Measurements from ENCODE around the gene MAD2L2.

The MAD2L2 gene

GRCh38 chr1:11651017-11651416 is 29.9 kb downstream of the MAD2L2 start:
- no peaks in the 10 kb centered on the region for H3K36me3 ChIP-seq (ENCODE audit: control insufficient read depth, insufficient read depth, low read length)
- 76 to 86% methylated on average over 3 to 4 of the region's 4 CpGs for WGBS, 2 experiments (ENCODE audit: insufficient coverage in 2 of 2)
- H3K9me3 ChIP-seq (ENCODE audit: control insufficient read depth, low read length) = no peaks in the 10 kb centered on the region
- no peak overlapping the region for H3K4me3 ChIP-seq (ENCODE audit: extremely low read depth, insufficient read depth, low read length, poor library complexity, severe bottlenecking)
- H3K4me1 ChIP-seq (ENCODE audit: control insufficient read depth, insufficient read depth, low read length, poor library complexity, severe bottlenecking) = no peaks in the 10 kb centered on the region
- H3K27ac ChIP-seq (ENCODE audit: low read depth, low read length, severe bottlenecking) = no peak overlapping the region

- no peak overlapping the region for H3K4me3 ChIP-seq (ENCODE audit: extremely low read depth, insufficient read depth, low read length, poor library complexity, severe bottlenecking)
- no peak overlapping the region for H3K27ac ChIP-seq (ENCODE audit: low read depth, low read length, severe bottlenecking)
- no peaks in the 10 kb centered on the region for H3K4me1 ChIP-seq (ENCODE audit: control insufficient read depth, insufficient read depth, low read length, poor library complexity, severe bottlenecking)
- WGBS, 2 experiments (ENCODE audit: insufficient coverage in 2 of 2) = 10 to 11% methylated on average over 39 of the region's 47 CpGs
- H3K36me3 ChIP-seq (ENCODE audit: control insufficient read depth, insufficient read depth, low read length) = no peaks in the 10 kb centered on the region
- H3K9me3 ChIP-seq (ENCODE audit: control insufficient read depth, low read length) = no peaks in the 10 kb centered on the region
Measured at GRCh38 chr1:11650331-11650991, 30.5 kb downstream of the MAD2L2 start.

GRCh38 chr1:11649624-11650330 is 31.2 kb downstream of the MAD2L2 start:
- Histone ChIP-seq H3K9me3 (ENCODE audit: control insufficient read depth, low read length) (no peaks in the 10 kb centered on the region), H3K4me1 (ENCODE audit: control insufficient read depth, insufficient read depth, low read length, poor library complexity, severe bottlenecking) (no peaks in the 10 kb centered on the region), H3K4me3 (ENCODE audit: extremely low read depth, insufficient read depth, low read length, poor library complexity, severe bottlenecking) (no peak overlapping the region), H3K27ac (ENCODE audit: low read depth, low read length, severe bottlenecking) (no peak overlapping the region), H3K36me3 (ENCODE audit: control insufficient read depth, insufficient read depth, low read length) (no peaks in the 10 kb centered on the region)
- 40 to 46% methylated on average over 11 to 20 of the region's 21 CpGs for WGBS, 2 experiments (ENCODE audit: insufficient coverage in 2 of 2)

- 37 to 39% methylated on average over 3 to 6 of the region's 9 CpGs for WGBS, 2 experiments (ENCODE audit: insufficient coverage in 2 of 2)
Measured at GRCh38 chr1:11649237-11649623, 31.7 kb downstream of the MAD2L2 start.

GRCh38 chr1:11648732-11649158 is 32.2 kb downstream of the MAD2L2 start:
- no peaks in the 10 kb centered on the region for H3K4me1 ChIP-seq (ENCODE audit: control insufficient read depth, insufficient read depth, low read length, poor library complexity, severe bottlenecking)
- H3K27ac ChIP-seq (ENCODE audit: low read depth, low read length, severe bottlenecking) = no peak overlapping the region
- H3K4me3 ChIP-seq (ENCODE audit: extremely low read depth, insufficient read depth, low read length, poor library complexity, severe bottlenecking) = no peak overlapping the region
- no peaks in the 10 kb centered on the region for H3K36me3 ChIP-seq (ENCODE audit: control insufficient read depth, insufficient read depth, low read length)
- WGBS, 2 experiments (ENCODE audit: insufficient coverage in 2 of 2) = 7 to 16% methylated on average over 9 to 13 of the region's 30 CpGs
- no peaks in the 10 kb centered on the region for H3K9me3 ChIP-seq (ENCODE audit: control insufficient read depth, low read length)

More at GRCh38 chr1:11649237-11649623, 31.7 kb downstream of the MAD2L2 start:
- no peaks in the 10 kb centered on the region for H3K36me3 ChIP-seq (ENCODE audit: control insufficient read depth, insufficient read depth, low read length)
- H3K4me3 ChIP-seq (ENCODE audit: extremely low read depth, insufficient read depth, low read length, poor library complexity, severe bottlenecking) = no peak overlapping the region
- no peaks in the 10 kb centered on the region for H3K4me1 ChIP-seq (ENCODE audit: control insufficient read depth, insufficient read depth, low read length, poor library complexity, severe bottlenecking)
- H3K9me3 ChIP-seq (ENCODE audit: control insufficient read depth, low read length) = no peaks in the 10 kb centered on the region
- no peak overlapping the region for H3K27ac ChIP-seq (ENCODE audit: low read depth, low read length, severe bottlenecking)

- Histone ChIP-seq H3K27ac (ENCODE audit: low read depth, low read length, severe bottlenecking) (no peak overlapping the region), H3K4me3 (ENCODE audit: extremely low read depth, insufficient read depth, low read length, poor library complexity, severe bottlenecking) (no peak overlapping the region)
Measured at GRCh38 chr1:11648039-11648438, 32.9 kb downstream of the MAD2L2 start.

GRCh38 chr1:11647333-11647732 is 33.6 kb downstream of the MAD2L2 start:
- WGBS, 2 experiments (ENCODE audit: insufficient coverage in 2 of 2) = 87 to 89% methylated on average over 5 of the region's 7 CpGs
- Histone ChIP-seq H3K9me3 (ENCODE audit: control insufficient read depth, low read length) (no peaks in the 10 kb centered on the region), H3K27ac (ENCODE audit: low read depth, low read length, severe bottlenecking) (no peak overlapping the region), H3K4me3 (ENCODE audit: extremely low read depth, insufficient read depth, low read length, poor library complexity, severe bottlenecking) (no peak overlapping the region), H3K36me3 (ENCODE audit: control insufficient read depth, insufficient read depth, low read length) (no peaks in the 10 kb centered on the region), H3K4me1 (ENCODE audit: control insufficient read depth, insufficient read depth, low read length, poor library complexity, severe bottlenecking) (no peaks in the 10 kb centered on the region)

More at GRCh38 chr1:11648039-11648438, 32.9 kb downstream of the MAD2L2 start:
- no peaks in the 10 kb centered on the region for H3K9me3 ChIP-seq (ENCODE audit: control insufficient read depth, low read length)
- no peaks in the 10 kb centered on the region for H3K4me1 ChIP-seq (ENCODE audit: control insufficient read depth, insufficient read depth, low read length, poor library complexity, severe bottlenecking)
- no peaks in the 10 kb centered on the region for H3K36me3 ChIP-seq (ENCODE audit: control insufficient read depth, insufficient read depth, low read length)
- 66 to 76% methylated on average over 4 to 5 of the region's 6 CpGs for WGBS, 2 experiments (ENCODE audit: insufficient coverage in 2 of 2)

- no peak overlapping the region for H3K27ac ChIP-seq (ENCODE audit: low read depth, low read length, severe bottlenecking)
- H3K36me3 ChIP-seq (ENCODE audit: control insufficient read depth, insufficient read depth, low read length) = no peaks in the 10 kb centered on the region
- H3K4me3 ChIP-seq (ENCODE audit: extremely low read depth, insufficient read depth, low read length, poor library complexity, severe bottlenecking) = no peak overlapping the region
- WGBS, 2 experiments (ENCODE audit: insufficient coverage in 2 of 2) = 87 to 95% methylated on average over 8 to 9 of the region's 9 CpGs
- H3K4me1 ChIP-seq (ENCODE audit: control insufficient read depth, insufficient read depth, low read length, poor library complexity, severe bottlenecking) = no peaks in the 10 kb centered on the region
- H3K9me3 ChIP-seq (ENCODE audit: control insufficient read depth, low read length) = no peaks in the 10 kb centered on the region
Measured at GRCh38 chr1:11646317-11646716, 34.6 kb downstream of the MAD2L2 start.

- H3K4me3 ChIP-seq (ENCODE audit: extremely low read depth, insufficient read depth, low read length, poor library complexity, severe bottlenecking) = no peak overlapping the region
- no peaks in the 10 kb centered on the region for H3K4me1 ChIP-seq (ENCODE audit: control insufficient read depth, insufficient read depth, low read length, poor library complexity, severe bottlenecking)
- no peak overlapping the region for H3K27ac ChIP-seq (ENCODE audit: low read depth, low read length, severe bottlenecking)
- 28 to 47% methylated on average over 5 to 6 of the region's 8 CpGs for WGBS, 2 experiments (ENCODE audit: insufficient coverage in 2 of 2)
- no peaks in the 10 kb centered on the region for H3K36me3 ChIP-seq (ENCODE audit: control insufficient read depth, insufficient read depth, low read length)
- no peaks in the 10 kb centered on the region for H3K9me3 ChIP-seq (ENCODE audit: control insufficient read depth, low read length)
Measured at GRCh38 chr1:11645670-11646265, 35.2 kb downstream of the MAD2L2 start.

- Histone ChIP-seq H3K4me1 (ENCODE audit: control insufficient read depth, insufficient read depth, low read length, poor library complexity, severe bottlenecking) (no peaks in the 10 kb centered on the region), H3K36me3 (ENCODE audit: control insufficient read depth, insufficient read depth, low read length) (no peaks in the 10 kb centered on the region), H3K4me3 (ENCODE audit: extremely low read depth, insufficient read depth, low read length, poor library complexity, severe bottlenecking) (no peak overlapping the region), H3K27ac (ENCODE audit: low read depth, low read length, severe bottlenecking) (no peak overlapping the region), H3K9me3 (ENCODE audit: control insufficient read depth, low read length) (no peaks in the 10 kb centered on the region)
- 87 to 100% methylated on average over 2 to 5 of the region's 5 CpGs for WGBS, 2 experiments (ENCODE audit: insufficient coverage in 2 of 2)
Measured at GRCh38 chr1:11645270-11645669, 35.7 kb downstream of the MAD2L2 start.

- H3K36me3 ChIP-seq (ENCODE audit: control insufficient read depth, insufficient read depth, low read length) = no peaks in the 10 kb centered on the region
- H3K27ac ChIP-seq (ENCODE audit: low read depth, low read length, severe bottlenecking) = no peak overlapping the region
- no peaks in the 10 kb centered on the region for H3K4me1 ChIP-seq (ENCODE audit: control insufficient read depth, insufficient read depth, low read length, poor library complexity, severe bottlenecking)
- H3K4me3 ChIP-seq (ENCODE audit: extremely low read depth, insufficient read depth, low read length, poor library complexity, severe bottlenecking) = no peak overlapping the region
- WGBS, 2 experiments (ENCODE audit: insufficient coverage in 2 of 2) = 69 to 70% methylated on average over 4 of the region's 5 CpGs
- H3K9me3 ChIP-seq (ENCODE audit: control insufficient read depth, low read length) = no peaks in the 10 kb centered on the region
Measured at GRCh38 chr1:11643782-11644181, 37.2 kb downstream of the MAD2L2 start.
